IMR-90 (cell line): ENCODE results near the gene CTDSP2. TPM values are rescaled to one million over a fixed set of nuclear protein-coding genes. Genes with fewer than 3 reads are reported as not detected.

ENCODE experiments used
- ATAC-seq: fragments of 200-7000 bp; cut with Tn5 transposase; 2 replicates; pipeline ENCODE4 v1.9.1; 2020; ENCODE audit warnings: low read depth, mild to moderate bottlenecking, moderate library complexity
- BruUV-seq: library from RNA; stranded (reverse); fragments of 400-500 nt; replicated peaks from 2 replicates; lab custom pipeline; 2021; lab: Mats Ljungman, UMichigan
- CTCF ChIA-PET: fragments of 300-600 bp; formaldehyde crosslinking; extraction: SDS; loops from one replicate; lab custom pipeline; 2021; ENCODE audit warnings: antibody characterized with exemption; lab: Yijun Ruan, JAX
- POLR2A ChIA-PET: fragments of 300-600 bp; sonication (Branson Sonifier 250); formaldehyde crosslinking; loops from one replicate; lab custom pipeline; 2022; ENCODE audit warnings: antibody characterized with exemption; ENCODE audit not compliant: unreplicated experiment; lab: Charles Lee
- DNase-seq: peaks from one replicate; pipeline ENCODE4 v3.0.0; 2013
- H2AFZ ChIP-seq: replicated peaks from 2 replicates; pipeline ENCODE3; 2013; ENCODE audit warnings: low read length, mild to moderate bottlenecking; ENCODE audit not compliant: poor library complexity
- H2AK5ac ChIP-seq: 2 replicates; pipeline ENCODE4 v1.6.1; 2013; ENCODE audit warnings: low read depth, low read length, inconsistent platforms
- H2AK9ac ChIP-seq: replicated peaks from 2 replicates; pipeline ENCODE3; 2013; ENCODE audit warnings: mild to moderate bottlenecking, low read depth, low read length, moderate library complexity; ENCODE audit not compliant: poor library complexity
- H2BK120ac ChIP-seq: 2 replicates; pipeline ENCODE4 v1.6.1; 2013; ENCODE audit warnings: low read depth, low read length, inconsistent platforms
- H2BK15ac ChIP-seq: 3 replicates; pipeline ENCODE4 v1.6.1; 2013; ENCODE audit warnings: low read depth, low read length, inconsistent platforms
- H2BK20ac ChIP-seq: 2 replicates; pipeline ENCODE4 v1.6.1; 2013; ENCODE audit warnings: low read depth, mild to moderate bottlenecking, inconsistent platforms, low read length, moderate library complexity
- H2BK5ac ChIP-seq: 2 replicates; pipeline ENCODE4 v1.6.1; 2013; ENCODE audit warnings: mild to moderate bottlenecking, low read depth, low read length, inconsistent platforms; ENCODE audit not compliant: poor library complexity, severe bottlenecking
- H3K14ac ChIP-seq: replicated peaks from 2 replicates; pipeline ENCODE4 v1.6.1; 2013; ENCODE audit warnings: low read depth, low read length, inconsistent platforms
- H3K18ac ChIP-seq: 2 replicates; pipeline ENCODE4 v1.6.1; 2013; ENCODE audit warnings: low read depth, low read length, control low read depth
- H3K23ac ChIP-seq: 2 replicates; pipeline ENCODE4 v1.6.1; 2013; ENCODE audit warnings: low read depth, low read length, inconsistent platforms
- H3K27ac ChIP-seq: 2 replicates; pipeline ENCODE4 v1.5.1; 2013; ENCODE audit warnings: mild to moderate bottlenecking, control low read depth, low read length; ENCODE audit not compliant: insufficient read depth
- H3K27me3 ChIP-seq: 2 replicates; pipeline ENCODE4 v1.6.1; 2013; ENCODE audit warnings: low read length; ENCODE audit not compliant: control insufficient read depth, insufficient read depth
- H3K36me3 ChIP-seq: 2 replicates; pipeline ENCODE4 v1.6.1; 2013; ENCODE audit warnings: low read length, mixed read lengths; ENCODE audit not compliant: control insufficient read depth, insufficient read depth
- H3K4ac ChIP-seq: 2 replicates; pipeline ENCODE4 v1.6.1; 2013; ENCODE audit warnings: low read depth, low read length, inconsistent platforms
- H3K4me1 ChIP-seq: 2 replicates; pipeline ENCODE4 v1.6.1; 2013; ENCODE audit warnings: low read length, mixed read lengths; ENCODE audit not compliant: control insufficient read depth, insufficient read depth
- H3K4me2 ChIP-seq: 2 replicates; pipeline ENCODE4 v1.6.1; 2013; ENCODE audit warnings: low read depth, mild to moderate bottlenecking, control low read depth, low read length, moderate library complexity
- H3K4me3 ChIP-seq: 2 replicates; pipeline ENCODE4 v1.5.1; 2013; ENCODE audit warnings: low read depth, mild to moderate bottlenecking, control low read depth, low read length, moderate library complexity; ENCODE audit not compliant: insufficient read depth
- H3K56ac ChIP-seq: 2 replicates; pipeline ENCODE4 v1.6.1; 2013; ENCODE audit warnings: low read length, inconsistent platforms; ENCODE audit not compliant: insufficient read depth; ENCODE audit errors: extremely low read depth
- H3K79me1 ChIP-seq, 2 experiments: 2 replicates each; pipeline ENCODE4 v1.6.1; 2013; ENCODE audit warnings: low read length in 2 of 2, inconsistent platforms in 1 of 2, low read depth in 1 of 2
- H3K9ac ChIP-seq: 2 replicates; pipeline ENCODE4 v1.6.1; 2013; ENCODE audit warnings: low read depth, low read length, control low read depth
- H3K9me1 ChIP-seq: 2 replicates; pipeline ENCODE4 v1.6.1; 2013; ENCODE audit warnings: low read length, inconsistent platforms; ENCODE audit not compliant: insufficient read depth
- H3K9me3 ChIP-seq: 2 replicates; pipeline ENCODE4 v1.6.1; 2013; ENCODE audit warnings: low read length; ENCODE audit not compliant: control insufficient read depth, insufficient read depth
- H4K20me1 ChIP-seq: 2 replicates; pipeline ENCODE4 v1.6.1; 2013; ENCODE audit warnings: low read length, inconsistent platforms; ENCODE audit not compliant: insufficient read depth
- H4K5ac ChIP-seq: 2 replicates; pipeline ENCODE4 v1.6.1; 2013; ENCODE audit warnings: mild to moderate bottlenecking, low read depth, low read length, control low read depth
- H4K8ac ChIP-seq, 2 experiments: 2 replicates each; pipeline ENCODE4 v1.6.1; 2013; ENCODE audit warnings: low read depth in 2 of 2, low read length in 2 of 2, control low read depth in 1 of 2, inconsistent platforms in 1 of 2
- H4K91ac ChIP-seq: 2 replicates; pipeline ENCODE4 v1.6.1; 2013; ENCODE audit warnings: low read depth, low read length, inconsistent platforms; ENCODE audit not compliant: insufficient read depth
- BHLHE40 ChIP-seq: fragments of 150-350 bp; IDR thresholded peaks from 2 replicates; pipeline ENCODE4 v1.6.1; 2016; ENCODE audit warnings: mild to moderate bottlenecking, low read depth, low read length
- CEBPB ChIP-seq: IDR thresholded peaks from 2 replicates; pipeline ENCODE4 v1.6.1; 2012; ENCODE audit warnings: low read depth, low read length, improper control_type of control experiment
- CHD1 ChIP-seq: IDR thresholded peaks from 2 replicates; pipeline ENCODE4 v1.6.1; 2012; ENCODE audit warnings: low read depth, low read length, improper control_type of control experiment
- MAFK ChIP-seq: IDR thresholded peaks from 2 replicates; pipeline ENCODE4 v1.6.1; 2012; ENCODE audit warnings: low read depth, low read length, improper control_type of control experiment
- MAZ ChIP-seq: IDR thresholded peaks from 2 replicates; pipeline ENCODE4 v1.6.1; 2012; ENCODE audit warnings: low read depth, mild to moderate bottlenecking, low read length, improper control_type of control experiment, moderate library complexity, borderline replicate concordance
- NFE2L2 ChIP-seq: fragments of 150-350 bp; IDR thresholded peaks from 2 replicates; pipeline ENCODE4 v1.6.1; 2016; ENCODE audit warnings: low read depth, mild to moderate bottlenecking, low read length
- POLR2A ChIP-seq: IDR thresholded peaks from 2 replicates; pipeline ENCODE4 v1.6.1; 2012; ENCODE audit warnings: mild to moderate bottlenecking, low read depth, low read length
- RAD21 ChIP-seq: IDR thresholded peaks from 2 replicates; pipeline ENCODE4 v1.6.1; 2012; ENCODE audit warnings: low read length, improper control_type of control experiment
- RCOR1 ChIP-seq: IDR thresholded peaks from 2 replicates; pipeline ENCODE4 v1.6.1; 2012; ENCODE audit warnings: mild to moderate bottlenecking, low read length, improper control_type of control experiment; ENCODE audit not compliant: insufficient replicate concordance
- RFX5 ChIP-seq: IDR thresholded peaks from 2 replicates; pipeline ENCODE4 v1.8.0; 2012; ENCODE audit warnings: low read depth, mild to moderate bottlenecking, low read length, moderate library complexity
- SMC3 ChIP-seq: fragments of 150-350 bp; IDR thresholded peaks from 2 replicates; pipeline ENCODE4 v1.6.1; 2016; ENCODE audit warnings: low read depth, mild to moderate bottlenecking, antibody characterized with exemption, low read length, moderate library complexity
- WGBS, 2 experiments: methylation state at CpG; one replicate each; pipeline versions ENCODE4 v1.1.5 to v1.1.7; 2013; ENCODE audit warnings: missing lambda C conversion rate in 2 of 2; ENCODE audit not compliant: insufficient read length in 1 of 2; ENCODE audit errors: extremely low coverage in 2 of 2; 5-methylcytosine and 5-hydroxymethylcytosine counted together
- dilution Hi-C: fragments of 300-500 bp; cut with HindIII; formaldehyde crosslinking; loops from one replicate; pipeline ENCODE4 v1.14.3; 2018; ENCODE audit warnings: low sequenced_read_pairs; ENCODE audit not compliant: unreplicated experiment
- in situ Hi-C: fragments of 300-500 bp; cut with MboI; formaldehyde crosslinking; loops from 3 replicates; pipeline ENCODE4 v1.14.3; 2019; ENCODE audit warnings: low sequenced_read_pairs, inconsistent platforms, mixed read lengths
- intact Hi-C: fragments of 100-400 bp; cut with micrococcal nuclease; formaldehyde crosslinking; loops from 2 replicates; pipeline ENCODE4 v1.10.0; 2022
- polyA plus RNA-seq, 3 experiments: library from polyadenylated mRNA; depleted of rRNA; stranded (reverse); fragments of >200 nt; gene quantifications; 2 replicates each; pipeline ENCODE4 v1.2.3, GENCODE V29; 2012; ENCODE audit warnings: low replicate concordance in 1 of 3
- total RNA-seq: library from RNA; depleted of rRNA; stranded (reverse); fragments of >200 nt; gene quantifications from 2 replicates; pipeline ENCODE4 v1.2.3, GENCODE V29; 2012
- TF ChIP-seq, protein P1 (sequence below): fragments of 150-350 bp; IDR thresholded peaks from 2 replicates; pipeline ENCODE4 v1.6.1; 2017; ENCODE audit warnings: mild to moderate bottlenecking, antibody characterized with exemption, low read length, low read depth
- TF ChIP-seq, protein P2 (sequence below): conservative IDR thresholded peaks from 2 replicates; pipeline ENCODE4 v1.5.1; 2012; ENCODE audit warnings: mild to moderate bottlenecking, low read depth, low read length, improper control_type of control experiment
- TF ChIP-seq, protein P3 (sequence below): fragments of 150-350 bp; IDR thresholded peaks from 2 replicates; pipeline ENCODE4 v1.6.1; 2016; ENCODE audit warnings: low read depth, mild to moderate bottlenecking, low read length, moderate library complexity, borderline replicate concordance

The CTDSP2 gene
- total and polyA plus RNA-seq, 2 of the 4 experiments (the other 2 are of a cell fraction): 114 to 156 TPM

DNA sequence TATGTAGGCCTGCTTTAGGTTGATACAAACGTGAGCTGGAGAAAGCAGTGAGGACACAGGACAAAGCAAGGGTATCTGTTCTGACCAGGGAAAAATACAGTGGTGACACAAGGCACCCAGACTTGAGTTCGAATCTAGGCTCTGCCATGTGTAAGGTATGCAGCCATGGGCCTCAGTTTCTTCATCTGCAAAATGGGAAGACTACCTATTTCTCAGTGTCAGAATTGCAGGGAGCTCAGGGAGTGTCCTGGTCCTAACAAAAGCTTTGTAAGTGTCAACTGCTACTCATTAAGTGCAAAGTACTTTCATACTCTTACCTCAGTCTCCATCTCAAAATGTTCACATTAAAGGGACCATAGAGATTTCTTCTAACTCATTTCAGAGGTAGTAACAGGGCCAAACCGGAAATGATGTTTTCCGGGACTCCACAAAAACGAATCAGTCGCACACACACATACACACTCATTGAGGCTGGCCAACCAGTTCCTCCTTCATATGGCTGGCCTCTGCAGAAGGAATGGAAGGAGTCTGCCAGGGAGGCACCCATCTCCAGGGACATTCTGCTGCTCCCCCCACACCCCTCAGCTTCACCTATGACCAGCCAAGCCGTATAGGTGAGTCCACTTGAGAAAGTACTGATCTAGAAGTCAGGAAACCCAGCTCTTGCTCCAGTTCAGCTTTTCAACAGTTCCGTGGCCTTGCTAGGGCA, 7.8 kb downstream of the CTDSP2 start:
- H2BK5ac ChIP-seq: peak overlapping the region; percentile 73
- H3K4me3 ChIP-seq: no peak overlapping the region
- H3K4me1 ChIP-seq: peaks cover 61% of the 10 kb centered on the region
- H2BK120ac ChIP-seq: peak overlapping the region; percentile 17; the same call in 1 of the 2 replicates
- no peaks in the 10 kb centered on the region for H3K27me3 ChIP-seq
- H3K9ac ChIP-seq: no peak overlapping the region
- no peak overlapping the region for H2AFZ ChIP-seq
- peaks cover 68% of the 10 kb centered on the region for H3K9me1 ChIP-seq
- H3K14ac ChIP-seq: peak overlapping the region; percentile 26
- no peaks in the 10 kb centered on the region for H3K9me3 ChIP-seq
- no peak overlapping the region for H4K5ac ChIP-seq
- H2AK9ac ChIP-seq: peak overlapping the region; percentile 6
- H3K18ac ChIP-seq: peak overlapping the region; percentile 30; the same call in 1 of the 2 replicates
- intact Hi-C loops: no loop called here
- CTCF ChIA-PET: interaction anchor here (1.0 to 1.6 kb wide), 3 partner anchors 57 to 67 kb away, joined by 3 read pairs; no protein-coding TSS in a partner anchor
- DNase-seq: peak; percentile 39
- H3K27ac ChIP-seq: peak overlapping the region; percentile 49; the same call in 1 of the 2 replicates
- peak overlapping the region; percentile 64 for H3K4me2 ChIP-seq
- WGBS, 2 experiments: 40% methylated on average over 1 of the region's 8 CpGs; no CpG with 5 or more reads in 1 of the 2 experiments
- peak overlapping the region; percentile 5; the same call in 1 of the 2 replicates for H3K56ac ChIP-seq
- H2AK5ac ChIP-seq: peak overlapping the region; percentile 41; the same call in 1 of the 2 replicates
- H3K79me1 ChIP-seq: peaks cover 0 to 79% of the 10 kb centered on the region in 2 experiments; a peak in 2 of 4 replicates
- peak overlapping the region; percentile 29; the same call in 1 of the 2 replicates for H3K4ac ChIP-seq
- no TSS peak for BruUV-seq
- no peak for ATAC-seq
- peaks cover 7% of the 10 kb centered on the region; the same call in 1 of the 2 replicates for H3K36me3 ChIP-seq
- 0 out of 3 replicates have a peak overlapping the region, but pooled peaks have one; percentile 28 for H2BK15ac ChIP-seq
- POLR2A ChIA-PET: no interaction called here
- in situ Hi-C loops: no loop called here
- peaks cover 98% of the 10 kb centered on the region for H4K20me1 ChIP-seq
- peak overlapping the region; percentile 73 for H3K23ac ChIP-seq
- dilution Hi-C loops: no loop called here
- H4K91ac ChIP-seq: peak overlapping the region; percentile 24; the same call in 1 of the 2 replicates
- H4K8ac ChIP-seq: peak overlapping the region in 1 of 2 experiments; percentile 1; a peak in 1 of 4 replicates
- H2BK20ac ChIP-seq: peak overlapping the region; percentile 22; the same call in 1 of the 2 replicates
- TF ChIP-seq POLR2A: no peak
- TF ChIP-seq CHD1: no peak
- TF ChIP-seq, protein P1, sequence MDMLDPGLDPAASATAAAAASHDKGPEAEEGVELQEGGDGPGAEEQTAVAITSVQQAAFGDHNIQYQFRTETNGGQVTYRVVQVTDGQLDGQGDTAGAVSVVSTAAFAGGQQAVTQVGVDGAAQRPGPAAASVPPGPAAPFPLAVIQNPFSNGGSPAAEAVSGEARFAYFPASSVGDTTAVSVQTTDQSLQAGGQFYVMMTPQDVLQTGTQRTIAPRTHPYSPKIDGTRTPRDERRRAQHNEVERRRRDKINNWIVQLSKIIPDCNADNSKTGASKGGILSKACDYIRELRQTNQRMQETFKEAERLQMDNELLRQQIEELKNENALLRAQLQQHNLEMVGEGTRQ: no peak
- no peak for TF ChIP-seq MAFK
- no peak for TF ChIP-seq RCOR1
- TF ChIP-seq, protein P2, sequence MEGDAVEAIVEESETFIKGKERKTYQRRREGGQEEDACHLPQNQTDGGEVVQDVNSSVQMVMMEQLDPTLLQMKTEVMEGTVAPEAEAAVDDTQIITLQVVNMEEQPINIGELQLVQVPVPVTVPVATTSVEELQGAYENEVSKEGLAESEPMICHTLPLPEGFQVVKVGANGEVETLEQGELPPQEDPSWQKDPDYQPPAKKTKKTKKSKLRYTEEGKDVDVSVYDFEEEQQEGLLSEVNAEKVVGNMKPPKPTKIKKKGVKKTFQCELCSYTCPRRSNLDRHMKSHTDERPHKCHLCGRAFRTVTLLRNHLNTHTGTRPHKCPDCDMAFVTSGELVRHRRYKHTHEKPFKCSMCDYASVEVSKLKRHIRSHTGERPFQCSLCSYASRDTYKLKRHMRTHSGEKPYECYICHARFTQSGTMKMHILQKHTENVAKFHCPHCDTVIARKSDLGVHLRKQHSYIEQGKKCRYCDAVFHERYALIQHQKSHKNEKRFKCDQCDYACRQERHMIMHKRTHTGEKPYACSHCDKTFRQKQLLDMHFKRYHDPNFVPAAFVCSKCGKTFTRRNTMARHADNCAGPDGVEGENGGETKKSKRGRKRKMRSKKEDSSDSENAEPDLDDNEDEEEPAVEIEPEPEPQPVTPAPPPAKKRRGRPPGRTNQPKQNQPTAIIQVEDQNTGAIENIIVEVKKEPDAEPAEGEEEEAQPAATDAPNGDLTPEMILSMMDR: no peak
- no peak for TF ChIP-seq BHLHE40
- no peak for TF ChIP-seq RAD21
- TF ChIP-seq MAZ: no peak
- TF ChIP-seq, protein P3, sequence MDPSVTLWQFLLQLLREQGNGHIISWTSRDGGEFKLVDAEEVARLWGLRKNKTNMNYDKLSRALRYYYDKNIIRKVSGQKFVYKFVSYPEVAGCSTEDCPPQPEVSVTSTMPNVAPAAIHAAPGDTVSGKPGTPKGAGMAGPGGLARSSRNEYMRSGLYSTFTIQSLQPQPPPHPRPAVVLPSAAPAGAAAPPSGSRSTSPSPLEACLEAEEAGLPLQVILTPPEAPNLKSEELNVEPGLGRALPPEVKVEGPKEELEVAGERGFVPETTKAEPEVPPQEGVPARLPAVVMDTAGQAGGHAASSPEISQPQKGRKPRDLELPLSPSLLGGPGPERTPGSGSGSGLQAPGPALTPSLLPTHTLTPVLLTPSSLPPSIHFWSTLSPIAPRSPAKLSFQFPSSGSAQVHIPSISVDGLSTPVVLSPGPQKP: no peak
- no peak for TF ChIP-seq CEBPB
- TF ChIP-seq SMC3: no peak
- TF ChIP-seq RFX5: no peak
- TF ChIP-seq NFE2L2: no peak
